ENCODE measurements around the gene DIP2A.

DNA sequence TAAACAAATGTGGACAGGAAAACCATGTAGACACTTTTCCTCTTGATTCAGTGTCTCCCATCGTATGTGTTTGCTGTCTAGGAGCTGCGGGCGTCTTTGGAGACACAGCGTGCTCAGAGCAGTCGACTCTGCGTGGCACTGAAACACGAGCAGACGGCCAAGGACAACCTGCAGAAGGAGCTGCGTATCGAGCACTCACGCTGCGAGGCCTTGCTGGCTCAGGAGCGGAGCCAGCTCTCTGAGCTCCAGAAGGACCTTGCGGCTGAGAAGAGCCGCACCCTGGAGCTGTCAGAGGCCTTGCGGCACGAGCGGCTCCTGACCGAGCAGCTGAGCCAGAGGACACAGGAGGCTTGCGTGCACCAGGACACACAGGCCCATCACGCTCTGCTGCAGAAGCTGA, 27.2 kb upstream of the DIP2A start:
- TF ChIP-seq POLR2A (IDR thresholded peaks at IDR 0.05) (no peak), CTCF (IDR thresholded peaks at IDR 0.05) (no peak)
